GM21529 (cell line): Measurements from ENCODE around the gene TMTC1.

Experiments
- ATAC-seq: cut with Tn5 transposase; IDR thresholded peaks from one replicate; pipeline ENCODE4 v1.9.1; 2021; ENCODE audit not compliant: unreplicated experiment

Gene TMTC1

DNA sequence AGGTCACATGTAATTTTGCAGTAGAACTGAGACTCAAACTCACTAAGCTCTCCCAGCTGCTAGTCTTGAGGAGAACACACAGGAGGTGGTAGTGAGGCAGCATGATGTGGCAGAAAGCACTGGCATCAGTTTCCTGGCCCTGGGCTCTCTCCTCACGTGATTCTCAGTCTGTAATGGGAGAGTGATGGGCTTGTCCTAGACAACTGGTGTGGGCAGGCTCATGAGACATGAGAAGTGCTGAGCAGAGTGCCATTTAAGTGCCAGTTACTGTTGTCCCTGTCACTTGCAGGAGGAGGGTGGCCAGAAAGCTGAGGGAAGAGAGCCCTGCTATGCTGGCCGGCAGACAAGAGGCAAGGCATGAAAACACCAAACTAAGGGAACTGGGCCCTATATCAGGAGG lies 237.7 kb downstream of the TMTC1 start:
- no peak for ATAC-seq

DNA sequence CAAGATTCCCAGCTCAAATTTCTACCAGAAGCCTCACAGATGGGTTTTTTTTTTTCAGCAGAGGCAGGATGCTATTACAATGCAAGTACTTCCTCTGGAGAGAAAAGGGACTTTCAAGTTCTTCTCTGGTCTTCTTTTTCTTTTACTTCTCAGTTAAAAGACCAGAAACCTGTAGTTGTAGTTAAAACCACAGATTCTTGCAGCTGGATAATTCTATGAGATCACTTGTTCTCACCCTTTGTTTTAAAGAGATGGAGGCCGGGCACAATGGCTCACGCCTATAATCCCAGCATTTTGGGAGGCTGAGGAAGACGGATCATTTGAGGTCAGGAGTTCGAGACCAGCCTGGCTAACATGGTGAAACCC lies 238.7 kb downstream of the TMTC1 start:
- ATAC-seq = peak; percentile 82

DNA sequence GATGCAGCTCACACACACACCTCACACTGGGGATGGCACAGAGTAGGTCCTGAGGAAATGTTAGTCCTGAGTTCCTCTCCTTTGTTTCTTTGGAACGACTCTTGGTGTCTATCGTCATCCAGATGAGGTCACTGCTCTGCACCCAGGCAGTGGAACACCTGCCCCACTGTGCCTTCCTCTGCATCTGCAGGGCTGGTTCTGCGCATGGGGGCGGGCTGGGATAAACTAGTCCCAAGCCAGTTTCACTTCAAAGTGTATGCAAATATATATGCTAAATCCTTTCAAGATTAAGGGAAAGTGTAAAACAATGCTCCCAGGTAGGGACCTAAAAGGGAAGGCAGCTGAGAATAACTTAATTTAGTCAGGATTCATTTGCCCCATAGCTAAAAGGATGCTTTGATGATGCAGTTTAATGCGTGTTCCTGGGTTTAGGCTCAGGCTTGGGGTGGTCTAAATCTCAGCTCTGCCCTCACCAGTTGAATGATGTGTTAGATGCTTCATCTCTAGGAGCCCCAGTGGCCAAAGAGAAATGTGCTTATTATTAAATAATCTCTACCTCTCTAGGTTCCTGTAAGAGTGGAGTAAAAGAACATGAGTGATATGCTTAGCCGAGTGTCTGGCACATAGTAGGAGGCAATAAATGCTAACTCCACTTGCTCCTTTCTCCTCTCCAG lies 239.2 kb downstream of the TMTC1 start:
- peak; percentile 22 for ATAC-seq

GRCh38 chr12:29543036-29543435 lies 240.7 kb downstream of the TMTC1 start:
- no peak for ATAC-seq

- ATAC-seq = no peak
Observed at GRCh38 chr12:29537298-29537697, 246.4 kb downstream of the TMTC1 start.

- no peak for ATAC-seq
Observed at GRCh38 chr12:29534935-29535334, 248.8 kb downstream of the TMTC1 start.

GRCh38 chr12:29533815-29534489 lies 249.8 kb downstream of the TMTC1 start:
- no peak for ATAC-seq

DNA sequence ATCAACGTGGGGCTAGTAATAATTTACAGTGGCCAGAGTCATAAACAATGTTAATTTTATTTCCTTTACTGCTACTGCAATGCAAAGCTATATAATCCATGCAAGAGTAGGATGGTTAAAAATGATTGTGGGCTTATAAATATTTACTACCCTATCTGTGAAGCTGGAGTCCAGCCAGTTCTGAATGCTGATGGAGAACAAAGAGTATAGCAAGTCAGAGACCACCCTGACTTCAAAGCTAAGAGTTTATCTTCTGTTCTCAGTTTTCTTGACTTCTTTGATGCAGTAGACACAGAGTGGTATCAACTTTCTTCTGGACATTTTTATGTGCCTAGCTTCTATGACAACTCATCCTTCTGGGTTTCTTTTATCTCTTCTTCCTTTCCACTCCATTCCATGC lies 252.3 kb downstream of the TMTC1 start:
- ATAC-seq = no peak

- no peak for ATAC-seq
Observed at GRCh38 chr12:29530436-29530835, 253.3 kb downstream of the TMTC1 start.

GRCh38 chr12:29528161-29528560 lies 255.6 kb downstream of the TMTC1 start:
- ATAC-seq = no peak

GRCh38 chr12:29521951-29522350 lies 261.8 kb downstream of the TMTC1 start:
- no peak for ATAC-seq

GRCh38 chr12:29519585-29520182 lies 264.1 kb downstream of the TMTC1 start:
- peak; percentile 47 for ATAC-seq

DNA sequence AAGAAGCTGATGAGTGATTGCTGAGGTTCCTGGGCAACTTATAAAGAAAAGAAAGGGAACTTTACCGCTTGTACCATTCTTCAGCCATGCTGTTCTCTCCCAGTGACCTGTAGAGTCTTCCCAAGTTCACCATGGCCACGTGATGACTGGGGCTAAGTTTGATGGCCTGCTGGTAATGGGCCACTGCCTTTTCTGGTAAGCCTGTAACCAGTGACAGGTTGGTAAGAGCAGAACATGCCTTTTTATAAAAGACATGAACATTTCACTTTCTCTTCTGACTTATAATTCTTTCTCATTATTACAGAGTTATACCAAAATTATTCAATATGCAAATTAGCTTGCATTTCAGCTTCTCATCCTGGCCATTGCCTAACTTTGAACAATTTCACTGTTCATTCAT lies 265.3 kb downstream of the TMTC1 start:
- ATAC-seq = no peak

DNA sequence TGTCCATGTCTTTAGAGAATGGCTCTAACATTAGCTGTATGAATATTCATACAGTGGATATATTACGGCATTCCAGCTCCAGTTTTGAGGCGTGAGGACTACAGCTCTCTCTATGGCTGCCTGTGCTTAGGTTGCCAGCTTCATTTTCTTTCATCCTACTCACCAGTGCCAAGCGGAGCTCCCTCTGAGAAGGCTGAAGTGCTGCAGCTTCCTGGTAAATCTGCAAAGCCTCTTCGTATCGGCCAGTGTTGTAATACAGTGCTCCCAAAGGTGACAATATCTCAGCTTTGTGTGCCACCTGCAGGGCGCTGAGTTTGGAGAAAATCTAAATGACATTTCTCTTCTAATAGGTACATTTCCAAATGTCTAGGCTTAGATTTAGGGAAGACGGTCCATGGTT lies 266.5 kb downstream of the TMTC1 start:
- ATAC-seq = no peak

DNA sequence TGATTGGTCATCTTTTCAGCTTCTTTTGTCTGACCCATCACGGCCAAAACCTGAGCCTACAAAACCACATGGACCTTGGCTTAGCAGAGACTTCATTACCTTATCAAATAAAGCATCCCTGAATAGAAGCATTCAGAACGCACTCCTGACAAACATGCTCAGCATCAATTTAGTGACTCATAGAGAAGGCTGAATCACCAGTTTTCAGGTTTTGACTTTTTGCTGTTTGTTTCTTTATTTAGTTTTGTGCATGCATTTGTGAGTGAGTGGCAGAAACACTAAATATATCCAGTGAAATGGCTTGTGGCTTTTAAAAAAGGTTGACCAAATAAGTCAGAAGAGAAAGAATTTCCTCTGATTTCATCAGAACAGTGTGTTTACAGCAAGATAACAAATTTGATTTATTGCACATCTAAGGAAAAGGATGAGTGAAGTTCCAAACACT lies 267.3 kb downstream of the TMTC1 start:
- ATAC-seq = no peak

DNA sequence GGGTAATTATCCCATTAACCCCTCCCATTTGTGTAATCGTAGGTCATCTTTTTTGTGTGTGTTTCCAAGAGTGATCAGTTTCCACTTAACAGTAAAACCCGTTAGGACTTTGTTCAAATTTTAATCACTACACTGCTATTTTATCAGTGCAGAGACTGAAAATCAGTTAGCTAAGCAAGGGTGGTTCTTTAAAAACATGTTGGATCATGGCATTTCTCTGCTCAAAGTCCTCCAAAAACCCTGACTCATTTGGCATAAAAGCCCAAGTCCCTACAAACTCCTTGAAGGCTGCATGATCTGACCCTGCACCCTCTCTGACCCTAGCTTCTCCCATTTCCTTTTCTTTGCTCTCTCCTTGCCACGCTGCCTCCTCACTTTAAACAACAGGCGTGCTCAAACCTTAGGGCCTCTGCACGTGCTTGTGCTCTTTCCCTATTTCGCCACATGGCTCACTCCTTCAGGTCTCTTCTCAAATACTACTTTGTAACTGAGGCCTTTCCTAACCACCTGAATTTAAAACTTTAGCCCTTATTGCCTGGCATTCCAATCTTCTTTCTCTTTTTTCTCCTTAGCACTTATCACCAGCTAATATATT lies 273.1 kb downstream of the TMTC1 start:
- ATAC-seq = no peak

DNA sequence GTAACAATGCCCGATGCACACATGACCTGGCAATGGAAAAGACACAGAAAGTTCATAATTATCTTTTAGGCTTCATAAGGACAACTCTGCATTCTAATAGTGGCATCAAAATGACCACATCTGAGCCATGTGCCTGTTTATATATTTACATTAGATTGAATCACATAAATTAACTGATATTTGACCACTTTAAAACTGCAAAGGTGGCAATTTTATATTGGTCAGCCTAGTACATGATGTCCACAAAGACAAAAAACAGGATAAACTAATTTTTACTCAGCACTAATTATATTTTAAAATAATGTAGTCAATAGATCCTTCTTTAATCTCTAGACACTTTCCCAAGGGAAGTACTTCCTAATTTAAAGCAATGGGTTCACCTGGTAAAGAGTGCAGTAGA lies 274.2 kb downstream of the TMTC1 start:
- ATAC-seq = no peak

DNA sequence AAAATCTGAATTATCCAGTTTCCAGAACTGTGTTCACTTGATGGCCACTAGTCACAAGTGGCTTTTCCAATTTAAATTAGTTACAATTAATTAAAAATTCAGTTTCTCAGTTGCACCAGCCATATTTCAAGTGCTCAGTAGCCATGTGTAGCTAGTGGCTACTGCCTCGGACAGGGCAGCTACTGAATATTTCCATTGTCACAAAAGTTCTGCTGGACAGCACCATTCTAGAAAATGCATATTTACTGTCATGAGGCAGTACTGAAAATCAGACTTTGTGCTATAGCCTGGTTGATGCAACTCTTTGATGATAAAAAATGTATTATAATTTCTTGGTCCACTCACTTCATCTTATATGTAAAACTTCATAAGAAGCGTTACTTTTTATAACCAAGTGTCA lies 274.8 kb downstream of the TMTC1 start:
- ATAC-seq = no peak

DNA sequence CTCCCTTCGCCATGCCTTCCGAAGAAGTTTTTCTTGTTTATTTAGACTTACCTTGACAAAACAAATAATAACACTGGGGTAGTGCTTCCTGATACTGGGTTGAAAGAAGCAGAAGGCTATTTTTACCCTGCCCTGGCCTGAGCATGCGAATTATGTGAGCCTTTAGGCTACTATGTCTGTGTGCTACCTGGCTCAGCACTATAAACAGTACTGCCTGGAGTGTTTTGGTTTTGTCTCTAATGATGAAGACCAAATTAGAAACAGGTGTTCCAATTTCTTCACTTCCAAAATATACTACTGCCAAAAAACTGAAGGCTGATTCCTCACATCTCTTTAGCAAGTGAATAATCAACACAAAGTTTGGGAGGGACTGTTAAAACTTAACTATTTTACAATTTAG lies 278.6 kb downstream of the TMTC1 start:
- ATAC-seq = no peak

GRCh38 chr12:29503283-29503682 lies 280.5 kb downstream of the TMTC1 start:
- ATAC-seq = no peak

- no peak for ATAC-seq
Observed at GRCh38 chr12:29499235-29499634, 284.5 kb downstream of the TMTC1 start.

GRCh38 chr12:29497588-29497987 lies 286.2 kb downstream of the TMTC1 start, which contains the start of gene OVCH1:
Gene OVCH1, minus strand, starts transcription at chr12:29497686. Its CDS starts 0 bp downstream, at chr12:29497686.
- no peak for ATAC-seq
